ENCODE data around the gene WDR35. TPM values are rescaled to one million over a fixed set of nuclear protein-coding genes. Genes with fewer than 3 reads are reported as not detected.

Gene WDR35
- polyA plus RNA-seq, 6 donors from 2014 or later, result 0.04 to 3.2 (median 2.0) TPM

DNA sequence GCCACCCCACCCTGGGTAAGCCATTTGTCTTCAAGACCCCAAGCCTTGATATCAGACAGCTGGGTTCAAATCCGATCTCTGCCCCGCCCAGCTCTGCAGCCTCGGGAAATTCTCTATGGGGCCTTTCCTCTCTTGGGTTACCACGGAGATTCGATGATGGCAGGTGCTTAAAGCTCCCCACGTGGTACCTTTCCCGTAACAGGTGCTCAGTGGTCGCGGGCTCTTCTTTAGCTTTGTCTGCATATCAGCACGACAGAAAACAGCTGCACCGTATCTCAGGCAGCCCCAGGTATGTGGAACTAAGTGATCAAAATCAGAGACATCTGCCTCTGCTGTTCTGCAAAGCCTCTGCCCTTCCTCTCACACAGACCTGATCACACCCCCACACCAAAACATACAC, 125.5 kb downstream of the WDR35 start:
- H3K4me1 Mint-ChIP-seq, result peaks cover 11 to 26% (median 16%) of the 10 kb centered on the region in 3 donors
- peaks cover 0 to 28% (median 15%) of the 10 kb centered on the region in 3 donors for H3K27me3 Mint-ChIP-seq

DNA sequence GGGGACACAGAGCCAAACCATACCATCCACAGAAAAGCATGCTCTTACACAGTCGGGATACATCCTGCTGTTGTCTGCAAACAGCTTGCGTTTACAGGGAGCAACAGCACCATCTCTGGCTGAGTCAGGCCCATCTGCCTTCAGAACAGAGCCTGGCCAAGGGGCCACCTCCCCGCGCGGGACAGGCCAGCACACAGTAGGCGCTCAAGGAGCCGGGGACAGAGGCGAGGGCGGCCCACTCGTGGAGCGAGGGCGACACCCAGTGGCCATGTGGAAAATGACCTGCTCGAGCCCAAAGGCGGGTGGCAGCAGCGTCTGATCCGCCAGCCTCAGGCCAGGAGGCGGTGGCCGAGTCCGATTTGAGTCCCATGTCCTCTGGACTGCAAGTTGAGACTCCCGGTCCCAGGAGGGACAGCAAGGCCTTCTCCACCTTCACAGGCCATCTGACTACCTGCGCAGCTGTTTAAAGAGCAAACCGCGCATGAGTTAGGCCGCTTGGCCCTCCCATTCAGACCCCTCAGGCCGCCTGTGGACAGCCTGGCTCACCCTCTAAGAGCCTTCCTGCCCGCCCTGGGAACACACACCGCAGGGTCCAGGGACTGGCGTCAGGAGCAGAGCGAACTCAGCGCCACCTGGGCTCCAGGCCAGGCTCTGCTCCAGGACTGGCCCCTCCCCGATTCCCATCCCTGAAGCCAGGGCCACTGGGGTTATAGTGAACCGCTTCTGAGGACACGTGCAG, 126.4 kb downstream of the WDR35 start:
- Mint-ChIP-seq H3K9me3 (no peaks in the 10 kb centered on the region), H3K4me1 (peaks cover 4 to 18% (median 9%) of the 10 kb centered on the region in 3 donors), H3K36me3 (no peaks in the 10 kb centered on the region), H3K27ac (no peak overlapping the region), H3K27me3 (peaks cover 0 to 28% (median 15%) of the 10 kb centered on the region in 3 donors), H3K4me3 (peak overlapping the region in 2 of 8 donors; percentile 3 to 13)
- DNase-seq (peak; percentile 58), ATAC-seq (ENCODE audit: low read depth in 2 of 2) (peak; percentile 68 to 70)

More for the DNA sequence above, 125.5 kb downstream of the WDR35 start:
- no peak overlapping the region for H3K4me3 Mint-ChIP-seq
- ATAC-seq (ENCODE audit: low read depth in 2 of 2) (no peak), DNase-seq (no peak)
- no peaks in the 10 kb centered on the region for H3K36me3 Mint-ChIP-seq
- no peak overlapping the region for H3K27ac Mint-ChIP-seq
- no peaks in the 10 kb centered on the region for H3K9me3 Mint-ChIP-seq

DNA sequence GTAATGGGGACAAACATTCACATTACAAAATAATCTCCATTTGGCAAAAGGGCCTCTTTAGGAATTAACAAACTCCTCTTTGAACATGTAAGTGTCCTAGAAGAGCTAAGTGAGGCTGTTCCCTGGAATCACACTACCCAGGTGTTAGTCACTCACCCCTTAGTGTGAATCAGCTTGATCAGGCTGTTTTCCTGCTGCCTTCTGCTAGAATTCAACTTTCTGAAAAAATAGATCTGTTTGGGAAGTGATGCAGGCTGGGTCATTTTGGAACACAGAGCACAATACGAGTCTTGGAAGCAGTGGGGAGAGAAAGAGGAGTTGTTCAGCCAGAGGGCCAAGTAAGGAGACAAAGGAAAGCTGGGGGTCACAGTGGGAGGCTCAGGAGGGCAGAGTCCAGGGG, 128.1 kb downstream of the WDR35 start:
- H3K9me3 Mint-ChIP-seq, result no peaks in the 10 kb centered on the region
- ATAC-seq (ENCODE audit: low read depth in 2 of 2) (no peak), DNase-seq (no peak)
- H3K4me3 Mint-ChIP-seq, result no peak overlapping the region
- peaks cover 0 to 11% (median 3%) of the 10 kb centered on the region in 3 donors for H3K4me1 Mint-ChIP-seq
- peak overlapping the region in 1 of 6 donors; percentile 22 for H3K27ac Mint-ChIP-seq
- H3K27me3 Mint-ChIP-seq, result peaks cover 6 to 38% (median 20%) of the 10 kb centered on the region in 3 donors
- no peaks in the 10 kb centered on the region for H3K36me3 Mint-ChIP-seq

Other genes with a start within 250 kb of the WDR35 start
- gene TTC32, start 88.1 kb downstream of the WDR35 start, polyA plus RNA-seq (ENCODE audit: low read depth in 6 of 6), result 10 to 100 TPM; 29.8 to 46.2 (median 35.8) TPM
- gene MATN3, start 22.6 kb upstream of the WDR35 start, polyA plus RNA-seq (ENCODE audit: low read depth in 6 of 6), result not detected
- gene LAPTM4A, start 61.5 kb upstream of the WDR35 start, polyA plus RNA-seq (ENCODE audit: low read depth in 6 of 6), result 100 to 1,000 TPM; 167 to 227 (median 189) TPM
- not detected for gene SDC1, start 235.0 kb upstream of the WDR35 start, polyA plus RNA-seq (ENCODE audit: low read depth in 6 of 6)